GM10248 (cell line): ENCODE data around the gene NRARP.

Experiments
- CTCF ChIA-PET: fragments of 300-600 bp; sonication (Branson Sonifier 250); formaldehyde crosslinking; extraction: SDS; loops from one replicate; lab custom pipeline; 2021; ENCODE audit warnings: antibody characterized with exemption; lab: Yijun Ruan, JAX
- POLR2A ChIA-PET: fragments of 350-650 bp; sonication (Branson Sonifier 250); formaldehyde crosslinking; extraction: SDS; loops from one replicate; lab custom pipeline; 2020; ENCODE audit warnings: antibody characterized with exemption; lab: Yijun Ruan, JAX
- DNase-seq: peaks from one replicate; pipeline ENCODE4 v3.0.0; 2012; ENCODE audit errors: extremely low spot score
- TF ChIP-seq, protein P1 (sequence below): IDR thresholded peaks from 2 replicates; pipeline ENCODE4 v1.5.1; 2012; ENCODE audit warnings: mild to moderate bottlenecking, low read depth; ENCODE audit errors: extremely low read depth, missing control alignments, control extremely low read depth

Gene NRARP

DNA sequence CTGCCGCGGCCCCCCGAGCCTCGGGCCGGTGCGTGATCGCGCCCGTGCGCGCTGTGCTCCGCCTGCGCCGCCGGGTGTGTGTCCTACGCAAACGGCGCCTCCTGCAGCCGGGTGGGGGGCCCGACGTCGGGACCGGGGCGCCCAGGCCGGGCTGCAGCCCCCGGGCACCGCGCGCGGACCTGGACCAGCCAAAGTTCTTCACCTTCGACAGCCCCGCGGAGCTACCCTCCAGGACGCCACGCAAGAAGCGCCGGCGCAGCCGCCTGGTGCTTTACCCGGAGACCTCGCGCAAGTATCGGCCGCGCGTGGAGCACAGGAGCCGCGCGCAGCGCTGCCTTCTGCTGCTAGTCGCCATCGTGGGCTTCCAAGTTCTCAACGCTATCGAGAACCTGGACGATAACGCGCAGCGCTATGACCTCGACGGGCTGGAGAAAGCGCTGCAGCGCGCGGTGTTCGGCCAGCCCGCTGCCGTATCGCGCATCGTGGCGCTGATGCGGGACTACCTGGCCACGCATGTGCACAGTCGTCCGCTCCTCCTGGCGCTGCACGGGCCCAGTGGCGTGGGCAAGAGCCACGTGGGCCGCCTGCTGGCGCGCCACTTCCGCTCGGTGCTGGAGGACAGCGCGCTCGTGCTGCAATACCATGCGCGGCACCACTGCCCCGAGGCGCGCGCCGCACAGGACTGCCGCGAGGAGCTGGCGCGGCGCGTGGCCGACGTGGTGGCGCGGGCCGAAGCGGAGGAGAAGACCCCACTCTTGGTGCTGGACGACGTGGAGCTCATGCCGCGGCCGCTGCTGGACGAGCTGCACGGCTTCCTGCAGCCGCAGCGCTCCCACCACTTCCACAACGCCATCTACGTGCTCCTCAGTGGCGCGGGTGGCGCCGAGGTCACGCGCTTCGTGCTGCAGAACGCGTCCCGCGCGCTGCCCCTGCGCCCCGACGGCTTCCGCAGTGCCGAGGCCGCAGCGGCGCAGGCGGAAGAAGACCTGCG lies 23.1 kb downstream of the NRARP start:
- ChIA-PET CTCF (interaction anchor here (0.7 to 1.6 kb wide), 3 partner anchors 10 to 144 kb away, joined by 3 read pairs; partner anchors contain the start of genes EXD3 and NOXA1), POLR2A (no interaction called here)
- no peak for DNase-seq
- TF ChIP-seq, protein P1, sequence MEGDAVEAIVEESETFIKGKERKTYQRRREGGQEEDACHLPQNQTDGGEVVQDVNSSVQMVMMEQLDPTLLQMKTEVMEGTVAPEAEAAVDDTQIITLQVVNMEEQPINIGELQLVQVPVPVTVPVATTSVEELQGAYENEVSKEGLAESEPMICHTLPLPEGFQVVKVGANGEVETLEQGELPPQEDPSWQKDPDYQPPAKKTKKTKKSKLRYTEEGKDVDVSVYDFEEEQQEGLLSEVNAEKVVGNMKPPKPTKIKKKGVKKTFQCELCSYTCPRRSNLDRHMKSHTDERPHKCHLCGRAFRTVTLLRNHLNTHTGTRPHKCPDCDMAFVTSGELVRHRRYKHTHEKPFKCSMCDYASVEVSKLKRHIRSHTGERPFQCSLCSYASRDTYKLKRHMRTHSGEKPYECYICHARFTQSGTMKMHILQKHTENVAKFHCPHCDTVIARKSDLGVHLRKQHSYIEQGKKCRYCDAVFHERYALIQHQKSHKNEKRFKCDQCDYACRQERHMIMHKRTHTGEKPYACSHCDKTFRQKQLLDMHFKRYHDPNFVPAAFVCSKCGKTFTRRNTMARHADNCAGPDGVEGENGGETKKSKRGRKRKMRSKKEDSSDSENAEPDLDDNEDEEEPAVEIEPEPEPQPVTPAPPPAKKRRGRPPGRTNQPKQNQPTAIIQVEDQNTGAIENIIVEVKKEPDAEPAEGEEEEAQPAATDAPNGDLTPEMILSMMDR: no peak

DNA sequence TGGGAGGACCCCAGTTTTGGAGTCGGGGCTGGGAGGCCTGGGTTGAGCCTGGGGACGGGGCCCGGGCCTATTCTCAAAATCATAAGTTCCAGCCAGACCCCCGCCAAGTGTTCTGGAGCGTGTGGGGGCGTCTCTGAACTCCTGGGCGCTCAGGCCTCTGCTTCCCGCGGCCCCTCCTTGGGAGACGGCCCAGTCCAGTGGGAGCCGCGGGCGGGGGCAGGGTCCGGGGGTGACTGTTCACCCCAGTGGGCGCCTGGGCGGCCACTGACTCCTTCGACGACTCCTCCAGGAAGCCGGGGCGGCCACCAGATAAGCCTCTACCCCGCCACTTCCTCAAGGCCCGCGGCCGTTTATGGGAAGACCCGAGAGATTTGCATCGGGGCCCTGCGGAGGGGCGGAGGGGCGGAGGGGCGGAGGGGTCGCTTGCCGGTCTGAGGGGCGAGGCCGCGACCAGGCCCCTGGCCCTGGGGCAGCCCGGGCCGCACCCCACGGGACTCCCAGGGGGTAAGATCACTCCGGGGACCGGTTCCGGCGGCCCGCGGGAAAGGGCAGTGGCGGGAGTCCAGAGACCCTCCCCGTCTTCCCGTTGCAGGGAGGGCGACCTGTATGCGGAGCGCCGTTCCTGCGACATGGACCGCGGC lies 23.9 kb downstream of the NRARP start:
- TF ChIP-seq, protein P1: no peak
- CTCF ChIA-PET: interaction anchor here (0.7 to 2.4 kb wide), 5 partner anchors 8 to 41 kb away, joined by 3 to 11 read pairs (median 4); partner anchors contain the start of gene NRARP
- DNase-seq: no peak
- POLR2A ChIA-PET: interaction anchor here (1.0 to 2.0 kb wide), 3 partner anchors 9 to 36 kb away, joined by 3 to 7 read pairs (median 6); partner anchors contain the start of gene NRARP

DNA sequence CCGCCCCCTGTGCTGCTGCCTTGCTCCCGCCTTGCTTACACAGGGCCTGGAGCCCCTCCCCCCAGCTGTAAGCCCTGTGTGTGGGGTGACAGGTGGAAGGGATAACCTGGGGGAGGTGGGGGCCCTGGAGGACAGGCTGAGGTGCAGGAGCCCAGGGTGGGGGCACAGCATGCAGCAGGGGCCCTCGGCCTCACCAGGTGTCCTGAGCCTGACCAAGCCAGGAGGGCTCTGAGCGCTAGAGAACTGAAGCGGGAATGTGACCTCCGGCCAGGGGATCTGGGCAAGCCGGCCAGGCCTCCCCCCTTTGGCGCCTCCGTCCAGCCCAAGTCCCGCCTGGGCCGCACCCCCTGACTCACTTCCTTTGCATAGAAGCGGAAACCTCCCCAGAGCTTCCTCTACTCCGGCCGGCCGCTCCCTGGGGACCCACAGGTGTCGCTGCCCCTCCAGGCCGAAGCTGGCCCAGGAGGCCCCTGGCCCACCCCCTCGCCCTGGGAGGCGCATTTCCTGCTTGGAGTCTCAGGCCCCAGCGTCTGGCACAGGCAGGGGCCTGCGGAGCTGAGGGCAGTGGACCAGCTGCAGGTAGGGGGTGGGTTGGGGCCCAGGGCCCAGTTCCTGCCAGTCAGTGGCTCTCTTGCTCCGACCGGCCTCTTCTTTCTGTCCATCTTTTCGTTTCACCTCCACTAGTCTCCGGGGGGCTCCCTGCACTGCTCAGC lies 24.6 kb downstream of the NRARP start, which contains the start of gene TOR4A:
TOR4A (plus strand) TSS at position 398 of the 713 bp plus-strand sequence. CDS start 964 bp downstream, outside the sequence.
- ChIA-PET POLR2A (interaction anchor here (0.6 to 2.0 kb wide), 6 partner anchors 10 to 346 kb away, joined by 3 to 7 read pairs (median 4); partner anchors contain the start of gene NRARP), CTCF (interaction anchor here (0.7 to 2.4 kb wide), 7 partner anchors 8 to 209 kb away, joined by 3 to 11 read pairs (median 4); partner anchors contain the start of gene NRARP)
- peak; percentile 93 for DNase-seq
- TF ChIP-seq, protein P1: peak; percentile 37

DNA sequence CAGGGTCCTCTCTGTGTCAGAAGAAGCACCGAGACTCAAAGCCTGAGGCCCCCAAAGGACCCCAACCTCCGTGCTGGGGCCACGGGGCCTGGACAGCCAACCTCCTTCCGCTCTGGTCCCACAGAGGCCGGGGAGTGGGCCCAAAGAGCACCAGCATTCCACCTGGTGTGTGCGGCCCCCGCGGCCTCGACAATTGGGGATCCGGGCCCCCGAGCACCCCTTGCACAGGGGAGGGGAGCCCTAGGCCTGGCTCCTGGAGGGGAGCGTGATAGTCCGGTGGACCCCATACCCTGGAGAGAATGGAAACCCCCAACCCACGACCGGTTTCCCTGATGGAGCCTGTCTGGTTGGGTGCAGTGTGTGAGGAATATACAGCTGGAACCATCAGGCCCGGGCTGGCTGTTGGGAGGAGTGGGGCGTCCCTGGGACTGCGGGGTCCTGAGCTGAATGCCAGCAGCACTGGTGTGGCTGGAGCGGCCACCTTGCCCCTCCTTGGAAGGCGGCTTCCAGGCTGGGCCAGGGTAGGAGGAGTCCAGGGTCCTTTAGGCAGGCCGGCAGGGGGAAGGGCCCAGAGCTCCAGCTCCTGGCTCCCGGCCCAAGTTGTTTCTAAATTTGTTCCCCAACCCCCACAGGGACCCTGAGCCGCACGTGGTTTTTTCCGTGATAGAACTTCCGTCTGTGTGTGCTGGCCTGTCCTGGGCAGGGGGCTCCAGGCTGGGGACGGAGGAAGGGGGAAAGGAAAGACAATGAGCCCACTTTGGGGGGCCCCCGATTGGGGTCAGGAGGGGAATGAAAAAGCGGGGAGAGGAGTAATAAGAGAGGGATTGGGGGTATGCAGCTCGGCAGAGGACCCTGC lies 25.4 kb downstream of the NRARP start:
- DNase-seq: no peak
- ChIA-PET CTCF (interaction anchor here (1.1 to 2.4 kb wide), 6 partner anchors 7 to 209 kb away, joined by 3 to 11 read pairs (median 5); partner anchors contain the start of gene NRARP), POLR2A (interaction anchor here (0.6 to 2.0 kb wide), 6 partner anchors 11 to 347 kb away, joined by 3 to 7 read pairs (median 4); partner anchors contain the start of gene NRARP)
- TF ChIP-seq, protein P1: no peak
